Fibroblast of skin of right biceps (primary cell): ENCODE data around the gene NOP14.
"Not testable (repeated sequence)": the region's sequence is repeated elsewhere in the genome, so short reads cannot be mapped to it uniquely, and the experiment has no call there.

Experiments used
- DNase-seq: peaks from one replicate; pipeline ENCODE4 v3.0.0-alpha.2; 2013

NOP14 gene

DNA sequence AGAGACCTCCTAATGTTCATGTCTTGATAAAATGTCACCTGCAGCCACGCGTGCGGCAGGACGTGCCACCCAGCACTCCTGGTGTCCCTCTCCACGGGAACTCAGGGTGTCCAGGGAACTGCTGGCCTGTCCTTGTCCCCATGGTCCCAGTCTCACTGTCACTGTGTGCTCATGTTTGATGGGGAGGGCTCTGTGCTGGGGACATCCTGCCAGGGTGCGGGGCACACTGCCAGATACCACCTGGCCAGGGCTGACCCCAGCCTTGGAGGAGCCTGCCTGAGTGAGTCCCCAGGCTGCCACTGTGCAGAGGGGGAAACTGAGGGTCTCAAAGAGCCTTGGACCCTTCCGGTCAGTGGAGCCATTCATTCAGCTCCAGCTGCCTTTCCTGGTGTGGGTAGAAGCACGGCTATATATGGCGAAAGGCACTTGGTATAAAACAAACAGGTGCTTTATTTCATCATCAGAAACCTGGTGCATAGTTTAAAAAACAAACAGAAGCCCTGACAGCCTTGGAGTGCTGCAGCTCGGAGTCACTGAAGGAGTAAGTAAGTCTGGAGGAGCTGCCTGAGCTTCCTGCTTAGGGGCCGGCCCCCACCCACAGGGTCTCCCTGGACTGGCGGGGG, 33.0 kb downstream of the NOP14 start:
- no peak for DNase-seq

DNA sequence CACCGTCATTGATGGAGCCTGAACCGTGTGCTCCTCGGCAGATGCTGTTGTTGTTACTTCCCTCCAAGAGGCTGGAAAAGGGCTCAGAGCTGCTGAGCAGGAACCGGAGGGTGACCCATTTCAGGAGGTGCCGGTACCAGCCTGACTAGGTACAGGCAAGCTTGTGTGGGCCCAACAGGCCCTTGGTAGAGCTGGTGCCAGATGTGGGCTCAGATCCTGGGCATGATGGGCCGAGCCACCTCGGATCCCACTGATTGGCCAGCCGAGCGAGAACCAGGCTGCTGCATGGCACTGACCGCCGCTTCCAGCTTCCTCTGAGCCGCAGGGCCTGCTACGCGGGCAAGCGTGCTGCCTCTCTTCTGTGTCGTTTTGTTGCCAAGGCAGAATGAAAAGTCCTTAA, 33.7 kb downstream of the NOP14 start:
- no peak for DNase-seq

DNA sequence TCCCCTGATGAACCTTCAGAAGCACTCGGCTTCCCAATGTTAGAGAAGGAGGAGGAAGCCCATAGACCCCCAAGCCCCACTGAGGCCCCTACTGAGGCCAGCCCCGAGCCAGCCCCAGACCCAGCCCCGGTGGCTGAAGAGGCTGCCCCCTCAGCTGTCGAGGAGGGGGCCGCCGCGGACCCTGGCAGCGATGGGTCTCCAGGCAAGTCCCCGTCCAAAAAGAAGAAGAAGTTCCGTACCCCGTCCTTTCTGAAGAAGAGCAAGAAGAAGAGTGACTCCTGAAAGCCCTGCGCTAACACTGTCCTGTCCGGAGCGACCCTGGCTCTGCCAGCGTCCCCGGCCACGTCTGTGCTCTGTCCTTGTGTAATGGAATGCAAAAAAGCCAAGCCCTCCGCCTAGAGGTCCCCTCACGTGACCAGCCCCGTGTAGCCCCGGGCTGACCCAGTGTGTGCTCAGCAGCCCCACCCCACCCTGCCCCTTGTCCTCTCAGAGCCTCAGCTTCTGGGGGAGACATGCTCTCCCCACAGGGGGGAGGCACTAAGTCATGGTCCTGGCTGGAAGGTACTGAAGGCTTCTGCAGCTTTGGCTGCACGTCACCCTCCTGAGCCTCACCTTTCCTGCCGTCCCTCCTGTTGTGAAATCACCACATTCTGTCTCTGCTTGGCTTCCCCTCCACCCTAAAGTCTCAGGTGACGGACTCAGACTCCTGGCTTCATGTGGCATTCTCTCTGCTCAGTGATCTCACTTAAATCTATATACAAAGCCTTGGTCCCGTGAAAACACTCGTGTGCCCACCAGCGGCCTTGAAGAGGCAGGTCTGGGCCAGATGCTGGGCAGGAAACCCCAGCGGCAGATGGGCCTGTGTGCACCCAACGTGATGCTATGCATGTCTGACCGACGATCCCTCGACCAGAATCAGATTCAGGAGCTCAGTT, 34.7 kb downstream of the NOP14 start:
- DNase-seq, result no peak

DNA sequence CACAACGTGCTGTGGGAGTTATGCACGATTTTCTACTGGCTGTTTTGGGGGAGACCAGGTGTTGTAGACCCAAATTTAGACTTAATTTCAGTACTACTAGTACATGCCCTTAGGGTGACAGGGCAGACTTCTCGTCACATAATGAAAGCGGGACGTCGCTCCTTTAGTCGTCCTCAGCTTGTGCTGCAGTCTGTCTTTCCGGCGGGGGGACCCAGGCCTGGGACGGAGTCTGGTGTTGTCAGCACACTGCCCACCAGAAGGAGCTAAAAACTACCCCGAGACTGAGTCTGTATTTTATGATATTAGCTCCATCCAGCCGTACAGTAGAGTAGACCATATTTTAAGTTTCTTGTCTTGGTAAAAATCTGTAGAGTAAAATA, 35.5 kb downstream of the NOP14 start:
- DNase-seq, result no peak

DNA sequence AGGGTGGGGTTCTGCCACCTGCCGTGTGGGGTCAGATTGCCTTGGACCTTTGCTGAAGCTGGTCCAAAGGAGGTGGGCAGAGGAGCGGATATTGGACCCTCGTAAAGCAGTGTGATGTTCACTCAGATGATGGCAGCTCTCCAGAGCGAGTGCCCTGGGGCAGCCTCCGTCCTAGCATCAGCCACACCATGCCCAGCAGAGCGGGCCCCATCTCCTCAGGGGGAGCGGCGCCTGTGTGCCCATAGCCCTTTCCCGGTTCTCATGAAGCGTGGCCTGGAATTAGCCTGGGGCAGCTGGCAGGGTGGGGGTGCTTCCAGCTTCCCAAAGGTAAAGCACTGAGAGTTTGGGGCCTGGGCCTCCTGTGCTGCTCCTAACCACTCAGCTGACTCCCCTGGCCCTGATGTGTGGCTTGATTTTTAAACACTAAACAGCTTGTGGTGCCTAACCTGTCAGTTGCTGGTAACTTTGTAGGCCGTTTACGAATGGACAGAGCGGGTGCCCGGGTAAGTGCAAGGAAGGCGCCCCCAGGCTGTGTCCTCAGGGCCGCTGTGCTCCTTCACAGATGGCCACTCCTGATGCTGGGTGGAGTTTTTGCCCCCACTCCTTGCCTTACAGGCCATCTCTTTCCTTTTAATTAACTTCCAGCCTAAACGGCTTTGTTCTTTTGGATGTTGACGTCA, 36.0 kb downstream of the NOP14 start:
- no peak for DNase-seq

DNA sequence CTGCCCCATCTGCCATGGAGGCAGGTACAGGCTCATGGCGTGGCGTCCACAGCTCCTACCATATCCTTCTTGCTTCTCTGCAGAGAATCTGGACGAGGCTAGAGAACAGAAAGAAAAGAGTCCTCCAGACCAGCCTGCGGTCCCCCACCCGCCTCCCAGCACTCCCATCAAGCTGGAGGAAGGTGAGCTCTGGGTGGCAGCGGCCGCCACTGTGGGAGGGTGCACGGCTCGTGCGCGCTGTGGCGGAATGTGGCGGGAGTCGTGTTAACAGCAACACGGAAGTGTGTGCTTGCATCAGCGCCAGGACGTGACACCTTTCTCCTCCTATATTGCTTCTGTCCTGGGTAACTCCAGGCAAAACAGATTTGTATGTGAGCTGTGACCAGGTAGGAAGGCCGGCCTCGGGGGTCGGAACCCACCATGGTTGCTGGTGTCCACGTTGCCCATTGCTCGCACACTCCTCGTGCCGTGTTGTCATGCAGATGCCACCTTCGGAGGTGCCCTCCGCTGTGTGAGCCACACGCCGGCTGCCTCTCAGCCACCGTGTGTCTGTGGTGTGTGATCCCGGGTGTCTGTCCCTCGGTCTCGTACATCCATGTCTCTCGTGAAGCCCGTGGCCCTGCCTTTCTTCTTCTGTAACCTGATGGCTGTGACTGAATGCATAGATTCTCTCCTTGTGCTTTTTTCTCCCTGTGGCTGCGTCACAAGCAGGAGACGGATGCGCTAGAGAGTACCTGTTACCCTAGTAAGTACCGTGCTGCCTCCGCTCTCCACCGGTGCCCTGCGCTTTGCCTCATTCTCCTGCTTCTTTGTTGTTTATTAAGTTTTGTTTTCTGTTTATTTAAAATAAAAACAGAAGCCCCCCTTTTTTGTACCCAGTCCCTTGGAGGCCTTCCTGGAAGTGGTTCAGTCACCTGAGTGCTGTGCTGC, 37.0 kb downstream of the NOP14 start:
- no peak for DNase-seq

DNA sequence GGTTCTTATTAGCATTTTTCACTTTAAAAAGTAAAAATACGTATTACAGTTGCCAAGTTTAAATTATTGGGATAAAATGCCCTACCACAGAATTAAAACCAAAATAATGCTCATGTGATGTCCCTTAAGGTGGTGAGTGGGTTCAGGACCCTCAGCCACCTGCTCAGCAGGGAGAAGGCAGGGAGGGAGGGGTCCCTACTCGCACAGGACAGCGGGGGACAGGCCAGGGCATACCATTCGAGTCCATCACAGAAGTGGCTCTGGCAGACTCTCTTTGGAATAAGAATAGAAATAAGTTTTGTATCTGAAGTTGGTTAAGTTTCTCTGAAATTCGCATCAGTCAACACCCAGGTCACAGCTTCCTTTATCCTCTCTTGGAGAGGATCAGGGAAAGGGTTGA, 37.7 kb downstream of the NOP14 start:
- DNase-seq, result no peak

DNA sequence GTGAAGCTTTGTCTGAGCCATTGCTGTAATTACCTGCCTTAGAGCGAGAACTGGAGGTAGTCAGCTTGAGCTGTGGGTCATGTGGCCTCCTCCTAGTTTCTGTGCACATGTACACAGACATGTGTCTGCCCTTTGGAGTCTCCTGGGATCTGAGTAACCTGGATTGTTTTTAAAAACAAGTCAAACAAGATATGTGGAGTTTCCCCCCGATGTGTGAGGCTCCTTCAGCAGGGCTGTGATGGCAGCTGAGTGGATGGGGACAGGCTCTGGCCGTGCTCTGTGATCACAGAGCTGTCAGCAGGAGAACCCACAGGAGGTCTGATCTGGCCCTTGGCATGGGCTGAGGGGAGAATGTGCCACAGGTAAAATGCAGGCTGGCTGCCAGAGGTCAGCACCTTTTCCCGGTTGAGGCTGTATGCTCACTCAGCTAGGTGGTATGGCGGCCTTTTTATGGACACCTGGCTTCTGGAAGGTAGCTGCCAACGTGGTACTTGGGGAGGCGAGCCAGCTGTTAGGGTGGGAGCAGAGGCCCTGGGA, 38.4 kb downstream of the NOP14 start:
- no peak for DNase-seq

DNA sequence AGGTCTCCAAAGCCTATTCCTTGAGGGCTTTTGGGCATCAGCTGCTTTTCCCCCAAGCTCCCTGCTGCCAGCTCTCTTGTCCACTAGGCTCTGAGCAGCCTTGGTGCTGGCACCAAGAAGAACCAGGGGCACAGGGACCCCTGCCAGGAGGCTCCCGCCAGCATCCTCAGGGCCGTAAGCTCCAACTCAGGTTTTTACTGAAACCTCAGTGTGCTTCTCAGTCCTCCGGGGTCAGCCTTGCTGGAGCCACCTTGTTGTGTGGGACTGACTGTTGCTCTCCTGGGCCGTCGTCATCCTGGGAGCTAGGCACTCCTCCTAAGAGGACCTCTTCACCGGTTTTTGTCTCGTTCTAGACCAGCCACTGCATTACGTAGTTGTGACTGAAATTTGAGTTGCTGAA, 38.9 kb downstream of the NOP14 start:
- no peak for DNase-seq

DNA sequence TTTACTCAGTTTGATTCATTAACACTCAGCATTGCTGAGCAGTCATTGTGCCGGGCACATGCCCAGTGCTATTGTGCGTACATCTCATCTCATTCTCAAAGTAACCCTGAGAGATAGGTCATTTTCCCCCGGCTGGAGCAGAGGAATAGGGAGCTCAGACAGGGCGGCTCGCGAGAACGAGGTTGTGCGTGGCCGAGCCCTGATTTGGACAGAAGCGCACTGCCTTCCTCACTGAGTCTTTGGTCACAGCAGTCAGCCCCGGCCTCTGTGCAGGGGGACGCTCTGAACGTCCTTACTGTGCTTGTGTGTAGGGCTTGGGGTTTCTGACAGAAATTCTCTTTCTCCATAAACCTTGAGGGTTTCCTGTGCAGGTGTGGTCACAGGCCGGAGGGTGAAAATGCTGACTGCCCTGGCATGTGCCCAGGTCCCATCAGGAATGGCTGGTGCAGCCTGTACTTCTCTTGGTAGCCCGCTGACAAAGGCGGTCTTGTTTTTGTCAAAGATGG, 39.5 kb downstream of the NOP14 start:
- no peak for DNase-seq

DNA sequence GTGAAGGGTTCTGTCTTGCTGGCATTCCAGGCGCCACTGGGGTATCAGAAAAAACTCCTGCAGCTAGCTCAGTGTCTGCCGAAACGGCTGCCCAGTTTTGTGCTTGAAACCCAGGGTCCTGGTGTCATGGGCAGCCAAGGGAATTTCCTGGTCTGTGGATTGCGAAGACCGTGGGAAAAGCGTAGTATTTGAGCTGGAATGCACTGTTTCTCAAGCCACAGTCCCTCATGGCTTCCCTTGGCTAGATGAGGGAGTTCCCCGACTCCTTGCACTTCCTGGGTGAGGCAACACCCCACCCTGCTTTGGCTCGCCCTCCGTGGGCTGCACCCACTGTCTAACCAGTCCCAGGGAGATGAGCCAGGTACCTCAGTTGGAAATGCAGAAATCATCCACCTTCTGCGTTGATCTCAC, 40.1 kb downstream of the NOP14 start:
- DNase-seq, result no peak

DNA sequence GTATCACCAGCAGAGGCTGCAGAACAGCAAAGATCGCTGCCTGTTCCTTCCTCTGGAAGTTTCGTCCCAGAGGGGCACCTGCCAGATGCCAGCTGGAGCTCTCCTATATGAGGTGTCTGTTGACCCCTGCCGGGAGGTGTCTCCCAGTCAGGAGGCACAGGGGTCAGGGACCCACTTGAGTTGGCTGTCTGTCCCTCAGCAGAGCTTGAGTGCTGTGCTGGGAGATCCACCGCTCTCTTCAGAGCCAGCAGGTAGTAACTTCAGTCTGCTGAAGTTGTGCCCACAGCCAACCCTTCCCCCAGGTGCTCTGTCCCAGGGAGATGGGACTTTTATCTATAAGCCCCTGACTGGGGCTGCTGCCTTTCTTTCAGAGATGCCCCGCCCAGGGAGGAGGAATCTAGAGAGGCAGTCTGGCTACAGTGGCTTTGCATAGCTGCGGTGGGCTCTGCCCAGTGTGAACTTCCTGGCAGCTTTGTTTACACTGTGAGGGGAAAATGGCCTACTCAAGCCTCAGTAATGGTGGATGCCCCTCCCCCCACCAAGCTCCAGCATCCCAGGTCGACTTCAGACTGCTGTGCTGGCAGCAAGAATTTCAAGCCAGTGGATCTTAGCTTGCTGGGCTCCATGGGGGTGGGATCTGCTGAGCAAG, 40.6 kb downstream of the NOP14 start:
- peak; percentile 53 for DNase-seq

DNA sequence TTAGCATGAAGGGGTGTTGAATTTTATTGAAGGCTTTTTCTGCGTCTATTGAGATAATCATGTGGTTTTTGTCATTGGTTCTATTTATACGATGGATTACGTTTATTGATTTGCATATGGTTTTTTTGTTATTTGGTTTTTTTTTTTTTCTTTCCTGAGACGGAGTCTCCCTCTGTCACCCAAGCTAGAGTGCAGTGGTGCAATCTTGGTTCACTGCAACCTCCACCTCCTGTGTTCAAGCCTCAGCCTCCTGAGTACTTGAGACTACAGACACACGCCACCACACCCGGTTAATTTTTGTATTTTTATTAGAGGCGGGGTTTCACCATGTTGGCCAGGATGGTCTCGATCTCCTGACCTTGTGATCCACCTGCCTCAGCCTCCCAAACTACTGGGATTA, 44.5 kb downstream of the NOP14 start:
- DNase-seq, result not testable (repeated sequence)

DNA sequence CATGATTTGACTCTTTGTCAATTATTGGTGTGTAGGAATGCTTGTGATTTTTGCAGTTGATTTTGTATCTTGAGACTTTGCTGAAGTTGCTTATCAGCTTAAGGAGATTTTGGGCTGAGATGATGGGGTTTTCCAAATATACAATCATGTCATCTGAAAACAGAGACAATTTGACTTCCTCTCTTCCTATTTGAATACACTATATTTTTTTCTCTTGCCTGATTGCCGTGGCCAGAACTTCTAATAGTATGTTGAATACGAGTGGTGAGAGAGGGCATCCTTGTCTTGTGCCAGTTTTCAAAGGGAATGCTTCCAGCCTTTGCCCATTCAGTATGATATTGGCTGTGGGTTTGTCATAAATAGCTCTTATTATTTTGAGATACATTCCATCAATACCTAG, 44.9 kb downstream of the NOP14 start:
- not testable (repeated sequence) for DNase-seq

DNA sequence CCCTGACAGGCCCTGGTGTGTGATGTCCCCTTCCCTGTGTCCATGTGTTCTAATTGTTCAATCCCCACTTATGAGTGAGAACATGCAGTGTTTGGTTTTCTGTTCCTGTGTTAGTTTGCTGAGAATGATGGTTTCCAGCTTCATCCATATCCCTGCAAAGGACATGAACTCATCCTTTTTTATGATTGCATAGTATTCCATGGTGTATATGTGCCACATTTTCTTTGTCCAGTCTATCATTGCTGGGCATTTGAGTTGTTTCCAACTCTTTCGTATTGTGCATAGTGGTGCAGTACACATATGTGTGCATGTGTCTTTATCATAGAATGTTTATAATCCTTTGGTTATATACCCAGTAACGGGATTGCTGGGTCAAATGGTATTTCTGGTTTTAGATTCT, 46.5 kb downstream of the NOP14 start:
- not testable (repeated sequence) for DNase-seq

DNA sequence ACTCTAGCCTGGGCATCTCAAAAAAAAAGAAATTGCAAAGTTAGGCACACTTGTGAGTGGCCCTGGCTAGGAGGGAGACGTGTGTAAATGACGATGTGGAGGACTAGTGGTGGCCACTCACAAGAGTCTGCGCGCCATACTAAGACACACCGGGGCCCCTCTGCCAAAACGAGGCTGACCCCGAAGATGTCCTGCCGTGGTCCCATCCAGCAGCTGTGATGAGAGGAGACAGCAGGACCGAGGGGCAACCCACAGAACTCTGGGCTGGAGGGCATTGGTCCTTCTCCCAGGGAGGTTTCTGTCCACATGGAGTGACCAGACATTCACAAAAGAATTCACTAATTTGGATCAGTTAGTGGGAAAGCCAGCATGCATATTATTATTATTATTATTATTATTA, 47.4 kb downstream of the NOP14 start:
- no peak for DNase-seq

DNA sequence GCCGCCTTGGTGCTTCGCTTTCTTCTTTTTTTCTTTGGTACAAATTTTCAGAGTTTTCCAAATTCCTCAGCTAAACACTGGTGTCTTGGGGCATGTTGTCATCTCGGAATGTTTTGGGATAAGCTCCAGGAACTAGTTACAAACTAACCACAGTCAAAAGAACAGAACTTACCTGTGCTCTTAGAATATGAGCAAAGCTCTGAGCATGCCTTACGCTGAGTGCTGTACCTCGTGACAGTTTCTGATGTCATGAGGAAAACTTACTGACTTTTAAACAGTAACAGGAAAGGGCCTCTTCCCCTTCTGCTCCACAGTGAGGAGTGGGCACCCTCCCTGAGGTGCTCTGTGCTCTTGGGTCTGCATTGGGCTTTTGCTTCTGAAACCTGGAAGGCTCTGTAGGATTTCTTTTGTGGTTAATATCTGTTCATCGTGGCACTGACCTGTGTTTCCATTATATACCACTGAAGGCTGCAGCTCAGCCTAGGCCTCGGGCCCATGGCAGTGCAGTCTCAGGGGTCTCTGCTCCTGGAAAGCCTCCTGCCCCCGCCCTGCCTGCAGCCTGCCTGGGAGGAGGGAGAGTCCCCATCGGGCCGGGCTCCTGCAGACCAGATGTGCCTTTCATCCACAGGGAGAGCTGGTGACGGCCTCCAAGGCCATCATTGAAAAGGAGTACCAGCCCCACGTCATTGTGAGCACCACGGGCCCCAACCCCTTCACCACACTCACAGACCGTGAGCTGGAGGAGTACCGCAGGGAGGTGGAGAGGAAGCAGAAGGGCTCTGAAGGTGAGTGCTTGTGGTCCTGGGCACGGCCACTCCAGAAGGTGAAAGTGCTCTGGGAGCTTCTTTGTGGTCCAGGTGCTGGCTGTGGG, 48.7 kb downstream of the NOP14 start:
- DNase-seq, result no peak

DNA sequence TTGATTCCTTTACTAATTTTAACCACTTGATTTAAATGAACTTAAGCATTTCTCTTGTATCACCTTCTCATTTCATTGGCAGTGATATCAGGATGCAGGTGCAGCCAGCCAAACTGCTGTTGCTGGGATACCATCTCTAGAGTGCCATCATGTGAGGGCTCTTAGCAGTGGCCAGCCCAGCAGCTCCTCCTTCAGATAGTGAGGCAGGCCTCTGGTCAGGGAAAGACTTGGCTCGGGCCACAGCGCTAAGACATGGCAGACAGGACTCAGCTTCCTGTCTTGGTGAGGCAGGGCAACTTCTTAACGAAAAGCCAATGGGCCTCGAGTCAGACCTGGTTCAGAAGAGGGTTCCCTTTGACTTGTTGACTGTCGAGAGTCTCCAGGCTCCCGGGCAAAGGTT, 50.0 kb downstream of the NOP14 start:
- DNase-seq, result no peak

DNA sequence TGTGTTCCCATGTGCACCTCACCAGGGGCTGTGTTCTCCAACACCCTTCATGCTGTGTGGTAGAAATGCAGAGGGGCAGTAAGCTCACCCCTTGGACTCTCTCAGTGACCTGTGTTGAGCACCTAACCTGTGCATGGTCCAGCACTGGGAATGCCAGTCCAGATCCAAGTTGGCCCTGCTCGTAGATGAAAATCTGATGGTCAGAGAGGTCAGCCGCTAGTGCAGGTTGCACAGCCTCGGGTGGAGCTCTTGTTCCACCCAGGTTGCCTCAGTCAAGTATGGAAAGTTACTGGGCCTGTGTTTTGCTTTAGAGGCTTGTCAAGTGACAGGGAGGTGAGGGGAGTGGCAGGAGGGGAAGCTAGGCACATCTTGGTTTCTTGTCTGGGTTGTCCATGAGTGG, 51.3 kb downstream of the NOP14 start:
- no peak for DNase-seq

DNA sequence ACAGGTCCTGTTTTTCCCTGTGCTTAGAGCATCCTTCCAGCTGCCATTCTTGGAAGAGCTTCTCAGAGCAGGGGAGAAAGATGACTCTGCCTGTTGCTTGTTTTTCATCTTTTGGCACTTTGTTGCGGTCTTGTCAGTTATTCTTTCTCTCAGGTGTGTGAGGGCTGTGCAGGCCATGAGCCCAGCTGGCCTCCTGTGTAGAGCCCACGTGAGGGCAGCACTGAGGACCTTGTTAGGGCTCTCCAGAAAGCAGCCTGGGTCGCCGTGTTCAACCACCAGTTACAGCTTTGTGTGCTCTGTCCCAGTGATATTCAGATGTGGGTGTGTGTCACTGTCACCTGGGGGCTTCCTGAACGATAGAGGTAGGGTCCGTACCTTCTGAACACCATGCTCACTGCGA, 52.8 kb downstream of the NOP14 start:
- no peak for DNase-seq

DNA sequence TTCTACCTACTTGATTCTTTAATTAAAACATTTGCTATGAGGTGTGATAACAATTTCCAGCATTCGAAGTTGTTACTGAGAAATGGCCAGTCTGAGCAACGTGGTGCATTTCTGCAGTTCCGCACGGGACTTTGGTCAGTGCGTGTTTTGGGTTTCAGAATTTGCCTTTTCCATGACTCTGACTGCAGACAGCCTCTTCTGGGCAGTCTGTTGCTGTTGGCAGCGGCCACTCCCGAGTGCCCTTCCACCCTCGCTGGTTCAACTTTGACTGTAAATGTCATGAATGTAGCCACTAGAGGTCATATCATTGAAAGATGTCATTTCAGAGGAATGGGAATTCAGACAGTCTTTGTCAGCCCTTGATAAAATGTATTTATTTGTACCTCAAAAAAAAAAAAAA, 53.6 kb downstream of the NOP14 start:
- no peak for DNase-seq
